NCI-H1417 treated with DMSO at 0.1 percent for 48 hours (cell line): Measurements from ENCODE around the gene PLCB1.

Source experiments
- DNase-seq: peaks from one replicate; lab custom pipeline; 2025; lab: John Stamatoyannopoulos, UW

The PLCB1 gene

DNA sequence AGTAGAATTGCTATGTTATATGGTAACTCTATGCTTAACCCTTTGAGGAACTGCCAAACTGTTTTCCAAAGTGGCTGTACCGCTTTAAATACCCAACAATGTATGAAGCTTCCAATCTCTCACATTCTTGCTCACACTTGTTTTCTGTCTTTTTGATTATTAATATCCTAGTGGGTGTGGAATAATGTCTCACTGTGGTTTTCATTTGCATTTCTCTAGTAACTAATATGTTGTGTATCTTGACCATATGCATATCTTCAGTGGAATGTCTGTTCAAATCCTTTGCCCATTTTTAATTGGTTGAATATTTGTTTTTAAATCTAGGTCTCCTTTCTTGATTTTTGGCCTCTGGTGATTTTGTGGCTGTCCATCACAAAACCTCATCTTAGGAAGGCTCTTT lies 759.0 kb downstream of the PLCB1 start:
- no peak for DNase-seq

DNA sequence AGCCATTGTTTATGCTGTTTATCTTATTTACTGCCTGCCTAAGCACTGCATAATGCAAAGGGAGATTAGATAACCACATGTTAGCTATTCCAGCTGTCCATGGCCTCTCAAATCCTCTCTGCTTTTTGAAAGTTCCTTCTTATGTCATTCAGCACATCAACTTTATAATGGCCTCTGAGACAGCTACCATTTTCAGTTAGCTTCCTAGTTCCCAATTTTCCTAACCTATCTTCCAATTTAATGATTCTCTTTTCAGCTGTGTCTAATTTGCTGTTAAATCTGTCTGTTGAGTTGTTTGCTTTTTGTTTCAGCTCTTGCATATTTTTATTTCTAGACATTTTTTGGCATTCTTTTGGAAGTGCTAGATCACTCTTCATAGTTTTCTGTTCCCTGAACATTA lies 763.4 kb downstream of the PLCB1 start:
- no peak for DNase-seq

DNA sequence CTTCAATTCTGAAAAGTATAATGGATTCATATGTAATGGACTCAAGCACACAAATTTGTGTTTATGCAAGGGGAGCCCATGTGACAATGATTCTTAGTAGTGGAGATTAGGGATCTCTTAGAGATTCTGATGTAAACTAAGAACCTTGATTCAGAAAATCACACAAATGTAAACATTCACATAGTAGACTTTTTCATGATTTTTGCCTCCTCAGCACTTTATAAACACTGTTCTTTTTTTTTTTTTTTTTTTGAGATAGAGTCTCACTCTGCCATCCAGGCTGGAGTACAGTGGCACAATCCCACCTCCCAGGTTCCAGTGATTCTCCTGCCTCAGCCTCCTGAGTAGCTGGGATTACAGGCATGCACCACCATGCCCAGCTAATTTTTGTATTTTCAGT lies 766.8 kb downstream of the PLCB1 start:
- DNase-seq: no peak

DNA sequence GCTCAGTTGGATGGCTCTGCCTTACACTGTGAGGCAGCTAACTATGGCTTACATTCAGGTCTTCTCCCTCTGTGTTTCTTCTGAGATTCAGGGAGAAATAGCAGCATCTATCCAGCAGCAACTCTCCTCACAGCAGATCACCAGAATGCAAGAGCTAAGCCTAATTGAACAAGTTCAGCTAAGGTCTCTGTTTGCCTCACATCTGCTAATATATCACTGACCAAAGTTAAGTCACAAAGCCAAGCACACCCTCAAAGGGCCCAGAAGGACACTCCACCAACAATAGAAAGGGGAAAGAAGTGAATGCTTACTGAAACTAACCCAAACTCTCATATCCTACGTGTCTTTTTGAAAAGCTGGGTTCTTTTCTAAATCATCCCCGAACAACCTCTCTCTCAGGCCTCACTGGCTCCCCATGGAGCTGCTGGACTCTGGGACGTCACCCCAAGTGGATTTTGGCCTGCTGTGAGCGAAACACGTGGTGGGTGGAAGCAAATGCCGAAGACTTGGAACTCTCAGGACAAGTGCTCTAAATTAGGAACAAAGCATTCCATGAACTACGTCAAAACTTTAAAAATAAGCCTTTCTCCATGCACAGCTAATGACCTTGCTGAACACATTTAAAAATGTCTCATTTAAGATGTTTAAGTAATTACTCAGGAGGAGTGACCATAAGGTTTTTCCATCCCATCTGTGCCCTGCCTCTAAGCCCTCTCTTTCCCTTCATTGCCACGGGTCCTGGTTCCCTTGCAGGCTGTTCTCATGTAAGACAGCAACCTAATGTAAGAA lies 769.4 kb downstream of the PLCB1 start:
- DNase-seq: no peak

DNA sequence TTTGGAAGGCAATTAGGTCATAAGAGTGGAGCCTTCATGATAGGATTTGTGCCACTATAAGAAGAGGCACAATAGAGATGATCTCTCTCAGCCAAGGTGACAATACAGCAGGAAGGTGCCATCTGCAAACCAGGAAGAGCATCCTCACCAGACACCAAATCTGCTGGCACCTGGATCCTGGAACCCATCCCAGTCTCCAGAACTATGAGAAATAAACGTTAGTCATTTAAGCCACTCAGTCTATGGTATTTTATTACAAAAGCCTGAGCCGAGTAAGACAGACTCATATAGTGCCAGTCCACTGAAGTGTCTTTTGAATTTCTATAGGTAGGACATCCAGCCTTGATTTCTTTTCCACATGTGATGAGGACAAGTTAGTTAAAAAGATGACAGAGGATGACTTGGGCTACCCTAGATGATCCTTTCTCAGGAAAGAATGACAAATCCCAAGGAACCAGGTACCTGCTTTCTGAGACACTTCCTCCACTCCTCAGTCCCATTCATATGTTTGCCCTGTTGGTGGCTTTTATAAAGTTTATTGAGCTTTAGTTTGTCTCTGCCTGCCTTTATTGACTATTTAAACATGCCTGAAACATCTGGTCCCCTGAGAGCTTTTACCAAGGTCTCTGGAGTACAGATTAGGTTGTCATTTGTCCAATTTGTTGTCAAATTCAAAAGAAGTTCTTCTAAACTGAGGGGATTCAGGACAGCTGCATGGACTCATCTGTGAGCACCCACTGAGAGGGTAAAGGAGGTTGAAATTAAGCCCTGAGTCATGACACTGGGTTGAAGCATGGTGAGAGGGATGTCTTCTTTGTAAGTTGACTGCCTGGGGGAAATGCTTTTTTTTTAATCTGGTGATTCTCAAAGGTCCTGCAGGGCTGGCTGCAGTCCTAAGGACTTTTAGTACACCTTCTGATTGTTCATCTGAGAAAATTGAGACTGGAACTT lies 771.9 kb downstream of the PLCB1 start:
- no peak for DNase-seq

DNA sequence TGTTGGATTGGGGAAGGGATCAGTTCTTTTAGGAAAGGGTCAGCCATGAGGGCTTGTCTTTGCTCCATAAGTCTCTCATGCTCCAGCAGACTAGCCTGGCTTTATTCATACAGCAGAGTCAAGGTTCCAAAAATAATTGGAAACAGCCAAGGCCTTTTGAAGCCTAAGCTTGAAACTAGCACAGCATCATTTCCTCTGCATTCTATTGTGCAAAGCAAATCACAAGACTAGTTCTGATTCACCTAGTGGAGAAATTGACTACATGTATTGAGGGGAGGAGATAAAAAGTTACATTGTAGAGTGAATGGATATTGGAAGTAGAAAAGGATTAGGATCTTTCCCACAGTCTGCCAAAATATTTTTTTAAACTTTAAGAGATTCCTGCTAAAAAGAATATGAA lies 777.5 kb downstream of the PLCB1 start:
- DNase-seq: no peak

DNA sequence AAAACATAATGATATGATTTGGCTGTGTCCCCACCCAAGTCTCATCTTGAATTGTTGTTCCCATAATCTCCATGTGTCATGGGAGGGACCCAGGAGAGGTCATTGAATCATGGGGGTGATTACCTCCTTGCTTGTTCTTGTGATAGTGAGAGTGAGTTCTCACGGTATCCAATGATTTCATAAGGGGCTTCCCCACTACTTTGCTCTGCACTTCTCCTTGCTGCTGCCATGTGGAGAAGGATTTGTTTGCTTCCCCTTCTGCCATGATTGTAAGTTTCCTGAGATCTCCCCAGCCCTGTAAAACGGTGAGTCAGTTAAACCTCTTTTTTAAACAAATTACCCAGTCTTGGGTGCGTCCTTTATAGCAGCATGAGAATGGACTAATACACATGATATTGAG lies 780.0 kb downstream of the PLCB1 start:
- DNase-seq: no peak

DNA sequence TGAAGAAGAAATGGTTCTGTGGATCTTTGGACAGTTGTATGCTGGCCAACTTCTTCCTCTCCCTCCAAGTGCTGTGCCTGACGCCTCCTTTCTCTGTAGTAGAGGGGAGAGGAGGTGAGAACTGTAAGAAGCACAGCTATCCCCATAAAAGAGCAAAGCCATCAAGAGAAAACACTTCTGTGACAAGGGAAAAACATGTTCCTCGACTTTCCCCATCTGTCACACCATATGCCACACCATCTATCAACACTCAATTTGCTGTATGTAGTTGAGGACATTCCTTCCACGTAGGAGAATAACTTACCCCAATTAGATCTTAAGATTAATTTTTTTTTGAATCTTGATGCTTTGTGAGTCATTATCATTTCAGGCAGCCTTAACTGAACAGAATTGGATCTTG lies 780.7 kb downstream of the PLCB1 start:
- DNase-seq: no peak

DNA sequence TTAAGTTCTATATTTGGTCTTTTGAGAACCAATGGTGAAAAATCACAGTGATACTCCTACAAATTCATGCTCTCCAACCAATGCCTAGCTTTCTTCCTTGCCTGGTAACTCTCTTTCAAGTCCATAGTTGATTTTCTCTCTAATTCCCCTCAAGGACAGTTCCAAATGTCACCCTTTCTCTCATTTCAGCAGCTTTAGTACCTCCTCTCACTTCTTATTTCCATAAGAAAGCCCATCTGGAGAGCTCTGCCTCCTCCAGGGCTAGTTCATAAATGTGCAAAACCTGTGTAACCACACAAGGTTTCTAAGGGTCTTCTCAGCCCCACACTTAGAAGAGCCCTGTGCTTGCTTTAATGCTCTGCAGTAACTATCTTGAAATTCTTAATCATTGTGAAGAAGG lies 781.4 kb downstream of the PLCB1 start:
- DNase-seq: no peak

DNA sequence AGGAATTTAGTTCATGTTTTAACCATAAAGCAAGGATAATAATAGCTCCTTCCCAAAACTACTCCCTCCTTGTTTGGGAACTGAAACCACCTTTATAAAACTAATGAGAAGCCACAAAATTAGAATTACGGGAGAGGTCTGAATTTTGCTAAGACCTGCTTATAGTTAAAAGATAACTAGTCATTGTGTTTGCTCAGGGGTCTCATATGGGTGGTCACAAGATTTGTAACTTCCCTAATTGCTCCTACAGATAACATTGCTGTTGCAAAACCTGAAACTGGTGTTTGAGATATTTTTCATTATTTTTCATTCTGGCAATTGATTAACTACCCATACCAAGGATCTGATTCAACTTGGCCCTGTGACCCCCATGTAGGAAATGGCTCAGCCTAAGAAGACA lies 782.4 kb downstream of the PLCB1 start:
- no peak for DNase-seq

DNA sequence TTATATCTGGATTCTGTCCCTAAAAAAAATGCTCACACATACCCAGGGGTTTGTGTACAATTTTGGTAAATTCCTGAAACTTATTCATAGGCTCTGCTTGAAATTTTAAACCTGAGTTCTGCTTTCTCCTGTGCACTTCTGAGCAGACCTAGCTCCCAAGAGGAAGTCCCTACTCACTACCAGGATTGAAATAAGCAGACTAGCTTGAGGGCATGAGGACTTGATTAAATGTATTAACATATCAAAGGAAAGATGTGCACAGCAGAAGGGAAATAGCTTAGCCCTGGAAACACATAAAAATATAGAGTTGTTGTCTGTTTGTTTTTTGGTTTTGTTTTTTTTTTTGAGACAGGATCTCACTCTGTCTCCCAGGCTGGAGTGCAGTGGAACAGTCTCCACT lies 785.0 kb downstream of the PLCB1 start:
- no peak for DNase-seq

DNA sequence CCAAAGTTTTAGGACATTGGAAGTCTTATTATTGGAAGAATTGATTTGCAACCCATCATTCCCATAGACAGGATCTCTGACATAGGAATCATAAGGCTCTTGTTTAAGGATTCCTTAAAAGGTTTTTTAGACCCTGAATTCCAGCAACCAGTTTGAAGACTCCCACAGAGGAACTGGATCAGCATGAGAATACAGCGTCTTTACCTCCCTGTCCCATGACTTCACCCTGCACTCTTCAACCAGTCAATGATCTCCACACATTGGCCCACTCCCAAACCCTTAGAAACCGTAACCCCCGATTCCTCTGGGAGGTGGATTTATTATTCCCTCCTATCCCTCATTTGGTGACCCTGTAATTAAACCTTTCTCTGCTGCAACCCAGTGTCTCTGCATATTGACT lies 786.1 kb downstream of the PLCB1 start:
- DNase-seq: no peak

DNA sequence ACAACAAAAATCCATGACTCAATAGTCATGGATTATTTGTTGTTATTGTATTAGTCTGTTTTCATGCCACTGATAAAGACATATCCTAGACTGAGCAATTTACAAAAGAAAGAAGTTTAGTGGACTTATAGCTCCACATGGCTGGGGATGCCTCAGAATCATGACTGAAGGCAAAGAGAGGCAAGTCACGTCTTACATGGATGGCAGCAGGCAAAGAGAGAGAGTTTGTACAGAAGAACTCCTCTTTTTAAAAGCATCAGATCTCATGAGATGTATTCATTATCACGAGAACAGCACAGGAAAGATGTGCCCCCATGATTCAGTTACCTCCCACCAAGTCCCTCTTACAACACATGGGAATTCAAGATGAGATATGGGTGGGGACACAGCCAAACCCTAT lies 792.5 kb downstream of the PLCB1 start:
- no peak for DNase-seq

DNA sequence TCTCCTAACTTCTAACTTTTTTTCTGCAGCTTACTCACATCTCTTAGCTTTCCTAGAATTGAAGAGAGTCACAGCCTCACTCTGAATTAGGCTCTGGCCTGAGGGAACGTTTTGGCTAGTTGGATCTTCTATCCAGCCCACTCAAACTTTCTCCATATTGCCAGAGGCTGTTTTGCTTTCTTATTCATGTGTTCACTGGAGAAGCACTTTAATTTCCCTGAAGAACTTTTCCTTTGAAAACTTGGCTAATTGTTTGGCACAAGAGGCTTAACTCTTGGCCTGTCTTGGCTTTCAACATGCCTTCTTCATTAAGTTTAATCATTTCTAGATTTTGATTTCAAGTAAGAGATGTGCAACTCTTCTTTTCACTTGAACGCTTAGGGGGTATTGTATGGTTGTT lies 798.7 kb downstream of the PLCB1 start:
- DNase-seq: no peak

DNA sequence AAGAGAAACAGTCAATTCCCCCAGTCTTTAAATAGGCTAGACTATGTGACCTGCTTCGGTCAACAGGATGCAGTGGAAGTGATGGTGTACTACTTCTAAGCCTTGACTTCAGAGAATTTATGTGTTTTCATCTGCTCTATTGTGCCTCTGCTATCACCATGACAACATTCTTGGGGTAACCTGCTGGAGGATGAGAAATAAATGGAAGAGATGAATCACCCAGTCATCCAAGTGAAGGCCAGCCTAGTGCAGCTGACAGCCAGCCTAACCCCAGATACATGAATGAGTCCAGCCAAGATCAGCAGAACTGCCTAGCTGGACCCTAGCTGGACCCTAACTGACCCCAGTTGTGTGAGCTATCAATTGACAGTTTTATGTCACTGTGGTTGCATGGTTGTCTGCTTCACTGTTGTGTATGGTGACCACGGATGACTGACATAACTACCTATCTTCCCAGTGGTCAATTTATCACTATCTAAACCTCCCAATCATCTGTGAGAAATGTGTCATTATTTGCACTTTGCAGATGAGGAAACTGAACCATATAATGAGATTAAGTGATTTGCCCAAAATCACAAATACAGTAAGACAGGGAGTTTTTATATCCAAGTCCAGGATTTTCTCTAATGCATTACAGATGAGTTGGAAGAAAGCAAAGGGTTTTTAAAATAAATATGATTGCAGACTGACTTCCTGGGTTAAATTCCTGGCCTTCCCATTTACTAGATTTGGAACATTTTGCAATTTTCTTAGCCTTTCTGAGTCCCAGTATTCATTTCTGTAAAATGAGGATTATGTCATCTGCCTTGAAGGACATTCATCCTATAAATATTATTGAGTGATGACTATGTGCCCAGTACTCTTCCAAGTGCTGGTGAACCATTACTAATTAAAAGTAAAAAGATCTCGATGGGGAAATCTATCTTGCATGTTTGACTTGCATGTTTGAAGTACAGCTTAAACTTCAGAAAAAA lies 800.4 kb downstream of the PLCB1 start:
- no peak for DNase-seq

DNA sequence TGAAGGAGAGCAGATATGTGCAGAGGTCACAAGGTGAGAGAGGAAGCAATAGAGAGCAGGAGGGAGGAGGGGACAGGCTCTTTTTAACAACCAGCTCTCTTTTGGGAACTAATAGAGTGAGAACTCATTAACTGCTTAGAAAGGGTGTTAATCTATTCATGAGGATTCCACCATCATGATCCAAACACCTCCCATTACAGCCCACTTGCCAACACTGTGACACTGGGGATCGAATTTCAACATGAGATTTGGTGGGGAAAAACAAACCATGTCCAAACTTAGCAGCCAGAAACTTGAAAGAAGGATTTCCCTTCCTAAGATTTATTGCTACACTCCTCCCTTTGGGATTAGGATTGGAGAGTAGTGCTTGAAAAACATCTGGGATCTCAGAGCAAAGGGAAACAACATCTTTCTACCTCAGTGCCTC lies 801.3 kb downstream of the PLCB1 start:
- DNase-seq: no peak

DNA sequence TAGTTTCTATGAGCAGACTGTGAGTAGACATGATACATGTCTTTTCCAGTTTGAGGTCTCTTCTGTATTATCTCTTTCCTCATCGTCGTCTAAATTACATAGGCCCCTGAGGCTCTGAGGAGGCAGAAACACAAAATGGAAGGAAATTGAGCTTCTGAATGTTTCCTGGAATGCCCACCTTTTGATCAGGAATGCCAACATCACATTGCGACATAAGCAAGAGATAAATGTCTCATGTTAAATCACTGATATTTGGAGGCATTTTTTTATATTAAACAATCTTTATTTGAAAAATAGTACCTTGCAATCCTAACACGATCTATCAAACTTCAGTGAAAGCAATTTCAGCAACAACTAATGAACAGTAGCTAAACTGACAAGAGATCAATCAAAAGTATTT lies 802.3 kb downstream of the PLCB1 start:
- DNase-seq: no peak
